Measurements from ENCODE around the gene DPYSL5. TPM values are rescaled to one million over a fixed set of nuclear protein-coding genes. Genes with fewer than 3 reads are reported as not detected.

The DPYSL5 gene
- total RNA-seq, 1 donor from 2014 or later = not detected

DNA sequence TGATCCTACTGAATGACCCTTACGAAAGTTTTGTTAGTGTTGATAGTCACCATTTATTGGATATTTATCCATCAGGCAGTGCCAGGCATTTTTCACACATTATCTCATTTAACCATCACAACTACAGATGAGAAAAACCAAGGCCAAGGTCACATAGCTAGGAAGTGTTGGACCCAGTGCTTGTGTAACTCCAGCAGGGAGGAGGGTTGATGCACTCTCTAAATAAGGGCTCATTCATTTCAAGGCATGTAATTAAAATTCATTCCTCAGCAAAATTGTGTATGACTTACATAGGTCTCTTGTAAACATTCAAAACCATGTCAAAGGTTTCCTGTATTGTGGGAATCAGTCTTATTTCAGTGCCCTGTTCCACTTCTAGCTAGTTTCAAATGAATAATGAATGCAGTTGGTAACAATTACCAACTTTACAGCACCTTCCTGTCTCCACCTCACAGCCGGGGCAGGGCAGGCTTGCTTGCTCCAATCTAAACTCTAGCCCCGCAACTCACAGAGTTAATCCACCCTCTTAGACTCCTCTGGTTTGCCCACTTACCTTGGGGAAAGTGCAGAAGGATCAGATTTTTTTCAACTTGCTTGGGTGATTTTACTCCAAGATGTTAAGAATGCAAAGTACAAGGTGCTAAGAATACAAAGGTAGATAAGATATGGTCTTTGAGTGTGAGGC is 116.7 kb downstream of the DPYSL5 start:
- ChIA-PET POLR2A (interaction anchor here (1.1 kb wide), 2 partner anchors 38 to 170 kb away, joined by 3 read pairs; partner anchors contain the start of gene PREB), CTCF (interaction anchor here (1.3 to 5.0 kb wide), 4 partner anchors 11 to 317 kb away, joined by 3 to 100 read pairs (median 28); partner anchors contain the start of gene TRIM54)
- Mint-ChIP-seq H3K4me1 (peaks cover 5% of the 10 kb centered on the region), H3K4me3 (no peak overlapping the region), H3K27me3 (peaks cover 36% of the 10 kb centered on the region), H3K36me3 (ENCODE audit: low read depth) (no peaks in the 10 kb centered on the region), H3K9me3 (no peaks in the 10 kb centered on the region), H3K27ac (no peak overlapping the region)
- no peak for TF ChIP-seq CTCF (IDR thresholded peaks at IDR 0.05)
- DNase-seq = no peak
- intact Hi-C loops (cut with micrococcal nuclease) = no loop called here
- no peak for ATAC-seq (ENCODE audit: low read depth)

- no peak for TF ChIP-seq CTCF (IDR thresholded peaks at IDR 0.05)
- intact Hi-C loops (cut with micrococcal nuclease) = no loop called here
- ChIA-PET CTCF (no interaction called here), POLR2A (no interaction called here)
- peaks cover 40% of the 10 kb centered on the region for H3K27me3 Mint-ChIP-seq
- no peak overlapping the region for H3K27ac Mint-ChIP-seq
- no peak overlapping the region for H3K4me3 Mint-ChIP-seq
- H3K36me3 Mint-ChIP-seq (ENCODE audit: low read depth) = no peaks in the 10 kb centered on the region
- ATAC-seq (ENCODE audit: low read depth) = no peak
- no peaks in the 10 kb centered on the region for H3K9me3 Mint-ChIP-seq
- peaks cover 21% of the 10 kb centered on the region for H3K4me1 Mint-ChIP-seq
- DNase-seq = no peak
These were observed 120.1 kb downstream of the DPYSL5 start for GRCh38 chr2:26968001-26968400.

- H3K36me3 Mint-ChIP-seq (ENCODE audit: low read depth) = no peaks in the 10 kb centered on the region
- H3K27me3 Mint-ChIP-seq = peaks cover 38% of the 10 kb centered on the region
- ChIA-PET POLR2A (no interaction called here), CTCF (interaction anchor here (0.5 to 1.5 kb wide), 5 partner anchors 48 to 312 kb away, joined by 3 read pairs; partner anchors contain the start of gene TRIM54)
- H3K27ac Mint-ChIP-seq = no peak overlapping the region
- TF ChIP-seq CTCF (IDR thresholded peaks at IDR 0.05) = no peak
- ATAC-seq (ENCODE audit: low read depth) (no peak), DNase-seq (no peak)
- H3K4me1 Mint-ChIP-seq = peaks cover 21% of the 10 kb centered on the region
- H3K4me3 Mint-ChIP-seq = peak overlapping the region; percentile 62
- intact Hi-C loops (cut with micrococcal nuclease) = no loop called here
- no peaks in the 10 kb centered on the region for H3K9me3 Mint-ChIP-seq
These were observed 121.3 kb downstream of the DPYSL5 start for GRCh38 chr2:26969077-26969844.

DNA sequence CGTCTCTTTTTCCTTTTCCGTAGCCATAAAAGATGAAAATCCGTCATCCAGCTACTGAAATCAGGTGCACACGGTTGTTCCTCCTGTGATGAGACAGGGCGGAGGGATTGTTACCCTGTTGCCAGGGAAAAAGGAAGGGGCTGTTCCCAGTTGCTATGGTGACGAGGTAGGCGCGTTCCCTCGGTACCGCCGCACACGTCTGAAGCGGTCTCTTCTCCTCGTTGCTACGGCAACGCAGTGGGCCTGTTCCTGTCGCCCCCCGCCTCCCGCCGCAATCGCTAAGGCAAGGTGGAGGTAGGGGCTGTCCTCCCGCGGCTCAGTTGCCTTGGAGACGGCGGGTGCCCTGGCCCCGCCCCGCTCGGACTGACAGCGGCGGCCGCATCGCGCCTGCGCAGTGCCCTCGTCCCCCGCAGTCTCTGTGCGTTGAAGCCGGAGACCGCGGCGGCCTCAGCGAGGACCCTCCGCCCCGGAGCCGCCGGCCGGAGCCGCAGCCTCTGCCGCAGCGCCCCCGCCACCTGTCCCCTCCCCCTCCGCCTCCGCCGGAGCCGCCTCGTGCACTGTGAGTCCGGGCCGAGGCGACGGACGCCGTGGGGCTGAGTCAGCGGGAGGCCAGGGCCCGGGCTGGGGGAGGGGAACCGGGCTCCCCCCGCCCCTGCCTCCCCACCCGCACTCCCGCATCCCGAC is 122.5 kb downstream of the DPYSL5 start, which contains the start of gene MAPRE3:
TSS of gene MAPRE3 (plus strand) at position 394 of the 684 bp plus-strand sequence. CDS start 51,582 bp downstream, outside the sequence.
- CTCF ChIA-PET = interaction anchor here (0.5 to 1.4 kb wide), 5 partner anchors 8 to 309 kb away, joined by 3 to 4 read pairs (median 3); no protein-coding TSS in a partner anchor
- peak; percentile 93 for ATAC-seq (ENCODE audit: low read depth)

More for the DNA sequence above, 122.5 kb downstream of the DPYSL5 start, which contains the start of gene MAPRE3:
- intact Hi-C loops (cut with micrococcal nuclease) = loop anchor here (1.0 to 2.0 kb wide), 4 partner anchors 62 to 242 kb away; partner anchors contain the start of genes ATRAID, KHK, SLC5A6 and TMEM214
- Mint-ChIP-seq H3K4me3 (peak within 1 kb of the TSS; percentile 85), H3K27me3 (peaks cover 40% of the 10 kb centered on the region), H3K4me1 (peaks cover 21% of the 10 kb centered on the region), H3K36me3 (ENCODE audit: low read depth) (no peaks in the 10 kb centered on the region), H3K27ac (peak within 1 kb of the TSS; percentile 59), H3K9me3 (no peaks in the 10 kb centered on the region)
- TF ChIP-seq CTCF (IDR thresholded peaks at IDR 0.05) = no peak
- POLR2A ChIA-PET = interaction anchor here (0.5 to 1.2 kb wide), 2 partner anchors 101 to 184 kb away, joined by 3 to 4 read pairs; partner anchors contain the start of genes CENPA and OST4
- DNase-seq = peak; percentile 88
